PC-9 (cell line): ENCODE data around the gene HES5. TPM values are rescaled to one million over a fixed set of nuclear protein-coding genes. Genes with fewer than 3 reads are reported as not detected.
A peak's percentile ranks its signal among the peaks of the same experiment; 100 is the strongest.
"Not testable (repeated sequence)": the region's sequence is repeated elsewhere in the genome, so short reads cannot be mapped to it uniquely, and the experiment has no call there.

Source experiments
- Bru-seq: library from RNA; stranded (reverse); fragments of 400-500 nt; gene quantifications from one replicate; lab custom pipeline; 2021; lab: Mats Ljungman, UMichigan
- BruChase-seq, 2 experiments: library from RNA; stranded (reverse); fragments of 400-500 nt; gene quantifications; one replicate each; lab custom pipeline; 2021; lab: Mats Ljungman, UMichigan
- BruUV-seq: library from RNA; stranded (reverse); fragments of 400-500 nt; replicated peaks from 2 replicates; lab custom pipeline; 2021; lab: Mats Ljungman, UMichigan
- CTCF ChIA-PET: fragments of 300-600 bp; sonication (Branson Sonifier 250); formaldehyde crosslinking; loops from one replicate; lab custom pipeline; 2022; ENCODE audit warnings: antibody characterized with exemption; lab: Charles Lee
- POLR2A ChIA-PET: fragments of 300-600 bp; sonication (Branson Sonifier 250); formaldehyde crosslinking; loops from one replicate; lab custom pipeline; 2022; ENCODE audit warnings: antibody characterized with exemption; ENCODE audit not compliant: unreplicated experiment; lab: Charles Lee
- DNase-seq, 2 experiments: peaks; one replicate each; pipeline versions ENCODE4 v3.0.0 to v3.0.0-alpha.2; 2015 to 2022; ENCODE audit warnings: mixed read lengths in 1 of 2
- H2AFZ ChIP-seq: fragments of 200-600 bp; sonication (generic); 2 replicates; pipeline ENCODE4 v1.8.1; 2017; ENCODE audit warnings: antibody characterized with exemption
- H3F3A ChIP-seq: fragments of 200-600 bp; sonication (generic); 2 replicates; pipeline ENCODE4 v1.8.1; 2017; ENCODE audit warnings: antibody characterized with exemption, mild to moderate bottlenecking, low read depth; ENCODE audit not compliant: insufficient read depth
- H3K27ac ChIP-seq: fragments of 200-600 bp; sonication (generic); 2 replicates; pipeline ENCODE4 v1.6.1; 2016; ENCODE audit warnings: mixed run types
- H3K27me3 ChIP-seq: fragments of 200-600 bp; sonication (generic); 2 replicates; pipeline ENCODE4 v1.6.1; 2016; ENCODE audit warnings: low read depth, mixed run types; ENCODE audit not compliant: insufficient read depth
- H3K36me3 ChIP-seq: fragments of 200-600 bp; sonication (generic); 2 replicates; pipeline ENCODE4 v1.6.1; 2016; ENCODE audit warnings: low read depth, mixed run types
- H3K4me1 ChIP-seq: fragments of 200-600 bp; sonication (generic); replicated peaks from 2 replicates; pipeline ENCODE4 v1.6.1; 2016; ENCODE audit warnings: mixed run types; ENCODE audit not compliant: insufficient read depth
- H3K4me2 ChIP-seq: fragments of 200-600 bp; sonication (generic); 2 replicates; pipeline ENCODE4 v1.6.1; 2017; ENCODE audit warnings: mixed run types
- H3K4me3 ChIP-seq: fragments of 200-600 bp; sonication (generic); 2 replicates; pipeline ENCODE4 v1.6.1; 2016; ENCODE audit warnings: mixed run types
- H3K79me2 ChIP-seq: fragments of 200-600 bp; sonication (generic); 2 replicates; pipeline ENCODE4 v1.6.1; 2017; ENCODE audit warnings: low read depth, mixed run types
- H3K9me2 ChIP-seq: fragments of 200-600 bp; sonication (generic); 2 replicates; pipeline ENCODE4 v1.8.1; 2017; ENCODE audit warnings: mild to moderate bottlenecking; ENCODE audit not compliant: insufficient read depth
- H3K9me3 ChIP-seq: fragments of 200-600 bp; sonication (generic); 2 replicates; pipeline ENCODE4 v1.8.1; 2016; ENCODE audit warnings: low read depth; ENCODE audit not compliant: insufficient read depth
- H4K20me1 ChIP-seq: fragments of 200-600 bp; sonication (generic); 2 replicates; pipeline ENCODE4 v1.8.1; 2017; ENCODE audit not compliant: insufficient read depth
- CTCF ChIP-seq: fragments of 200-600 bp; sonication (generic); conservative IDR thresholded peaks from 2 replicates; pipeline ENCODE4 v1.6.1; 2017; ENCODE audit warnings: mixed run types, antibody characterized with exemption, mild to moderate bottlenecking, moderate library complexity
- EZH2 ChIP-seq: fragments of 200-600 bp; sonication (generic); IDR thresholded peaks from 2 replicates; pipeline ENCODE4 v1.8.0; 2017; ENCODE audit warnings: antibody characterized with exemption, low read depth
- intact Hi-C: fragments of 100-400 bp; cut with micrococcal nuclease; formaldehyde crosslinking; loops from one replicate; pipeline ENCODE4 v1.10.0; 2022; ENCODE audit not compliant: unreplicated experiment
- long read RNA-seq: library from polyadenylated mRNA; stranded (forward); transcript quantifications from one replicate; pipeline ENCODE4 v2.0.0, GENCODE V29; 2022
- total RNA-seq: library from RNA; stranded (reverse); gene quantifications from 2 replicates; pipeline ENCODE4 v1.2.3, GENCODE V29; 2021

Gene HES5
- total RNA-seq (not detected in 2 replicates), Bru-seq, nascent RNA (not detected), BruChase-seq, experiment 1, labeled RNA remaining after a 2-hour chase (not detected), BruChase-seq, experiment 2, labeled RNA remaining after a 6-hour chase (not detected)
- long read RNA-seq: 0 reads

DNA sequence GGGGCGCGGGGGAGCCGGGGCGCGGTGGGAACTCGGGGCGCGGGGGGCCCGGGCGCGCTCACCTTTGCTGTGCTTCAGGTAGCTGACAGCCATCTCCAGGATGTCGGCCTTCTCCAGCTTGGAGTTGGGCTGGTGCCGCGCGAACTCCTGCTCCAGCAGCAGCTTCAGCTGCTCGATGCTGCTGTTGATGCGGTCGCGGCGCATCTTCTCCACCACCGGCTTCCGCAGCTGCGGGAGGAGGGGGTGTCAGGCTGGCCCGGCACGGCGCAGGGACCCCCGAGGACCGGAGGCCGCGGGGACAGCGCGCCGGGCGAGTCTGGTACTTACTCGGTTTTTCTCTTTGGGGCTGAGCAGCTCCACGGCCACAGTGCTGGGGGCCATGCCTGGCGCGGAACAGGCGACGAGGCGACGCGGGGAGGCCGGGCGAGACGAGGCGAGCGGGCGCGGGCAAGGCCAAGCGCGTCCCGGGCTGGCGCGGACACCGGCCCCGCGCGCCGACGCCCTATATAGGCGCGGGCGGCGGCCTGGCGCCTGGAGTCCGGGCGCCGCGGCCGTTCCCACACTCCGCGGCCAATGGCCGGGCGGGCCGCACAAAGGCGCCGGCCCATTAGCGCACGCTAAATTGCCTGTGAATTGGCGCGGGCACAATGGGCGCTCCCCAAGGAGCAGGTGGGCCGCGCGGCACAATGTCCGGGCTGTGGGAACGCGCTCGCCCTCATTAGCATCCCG is at the start of gene HES5:
Gene HES5 (minus strand): TSS at position 480 of the 729 bp plus-strand sequence. CDS start 99 bp downstream, at position 381.
- CTCF ChIA-PET: interaction anchor here (0.7 kb wide), 1 partner anchor 114 kb away, joined by 3 read pairs; no protein-coding TSS in a partner anchor

DNA sequence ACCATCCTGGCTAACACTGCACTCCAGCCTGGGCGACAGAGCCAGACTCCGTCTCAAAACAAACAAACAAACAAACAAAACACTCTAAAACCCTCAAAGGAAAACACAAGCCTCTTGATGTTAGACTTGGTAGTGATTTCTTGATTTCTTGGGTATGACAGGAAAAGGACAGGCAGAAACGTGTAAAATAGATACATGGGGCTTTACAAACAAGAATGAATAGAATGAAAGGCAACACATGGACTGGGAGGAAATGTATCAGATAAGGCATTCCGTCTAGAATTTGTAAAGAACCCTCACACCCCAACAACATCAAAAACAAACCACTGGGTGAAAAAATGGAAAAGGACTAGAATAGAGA is 48.7 kb upstream of the HES5 start:
- Histone ChIP-seq H3K4me1 (no peaks in the 10 kb centered on the region), H3F3A (no peaks in the 10 kb centered on the region), H3K27ac (no peak overlapping the region), H3K9me2 (no peaks in the 10 kb centered on the region), H3K9me3 (no peaks in the 10 kb centered on the region), H4K20me1 (no peaks in the 10 kb centered on the region), H3K4me2 (no peak overlapping the region), H2AFZ (no peak overlapping the region), H3K79me2 (no peaks in the 10 kb centered on the region), H3K36me3 (no peaks in the 10 kb centered on the region), H3K27me3 (peaks cover 27% of the 10 kb centered on the region), H3K4me3 (no peak overlapping the region)
- BruUV-seq: no TSS peak
- POLR2A ChIA-PET: no interaction called here
- CTCF ChIA-PET: no interaction called here
- DNase-seq: no peak
- intact Hi-C loops: no loop called here
- TF ChIP-seq CTCF: no peak
- no peak for TF ChIP-seq EZH2

More for the DNA sequence above, at the start of gene HES5:
- Histone ChIP-seq H3K27me3 (peaks cover 21% of the 10 kb centered on the region), H3K4me1 (peaks cover 36% of the 10 kb centered on the region), H4K20me1 (peaks cover 5% of the 10 kb centered on the region; the same call in 1 of the 2 replicates), H3K4me2 (peak within 1 kb of the TSS; percentile 58), H3K27ac (no peak within 1 kb of the TSS), H3K36me3 (no peaks in the 10 kb centered on the region), H3K4me3 (no peak within 1 kb of the TSS), H3K9me2 (no peaks in the 10 kb centered on the region), H3K9me3 (no peaks in the 10 kb centered on the region), H3F3A (peaks cover 6% of the 10 kb centered on the region; the same call in 1 of the 2 replicates), H2AFZ (no peak within 1 kb of the TSS), H3K79me2 (peaks cover 10% of the 10 kb centered on the region)
- BruUV-seq: no TSS peak
- intact Hi-C loops: loop anchor here (5.0 to 10.0 kb wide), 2 partner anchors 118 to 215 kb away; partner anchors contain the start of gene PEX10
- DNase-seq: no peak
- POLR2A ChIA-PET: no interaction called here
- no peak for TF ChIP-seq CTCF
- peak; percentile 88; the same call in 1 of the 2 replicates for TF ChIP-seq EZH2

DNA sequence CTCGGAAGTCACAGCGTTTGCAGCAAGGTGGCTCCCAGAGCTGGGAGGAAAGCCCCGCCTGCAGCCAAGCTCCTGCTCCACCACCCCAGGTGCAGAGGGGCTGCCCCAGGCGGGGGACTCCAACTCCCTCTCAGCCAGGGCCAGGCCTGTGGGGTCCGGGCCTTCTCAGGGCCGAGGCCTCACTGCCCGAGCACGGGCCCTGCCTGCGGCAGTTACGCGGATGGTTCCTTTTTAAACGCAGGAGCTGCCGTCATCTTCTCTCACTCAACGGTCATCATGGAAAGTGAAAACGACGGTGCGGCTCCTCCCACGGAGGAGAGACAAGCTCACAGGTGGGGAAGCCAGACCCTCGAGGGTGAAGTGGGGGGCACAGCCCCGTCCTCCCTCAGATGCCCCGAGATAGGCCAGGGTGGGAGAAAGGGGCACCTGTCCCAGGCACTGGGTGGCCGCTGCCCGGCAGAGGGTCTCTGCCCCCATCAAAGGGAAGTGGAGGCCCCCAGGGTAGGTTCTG is 47.6 kb upstream of the HES5 start:
- H3K4me1 ChIP-seq, intact Hi-C loops, H3K9me2 ChIP-seq, H3K9me3 ChIP-seq, H3K36me3 ChIP-seq, H3K79me2 ChIP-seq, BruUV-seq, H2AFZ ChIP-seq, H3K27ac ChIP-seq, H4K20me1 ChIP-seq, H3K4me3 ChIP-seq, H3F3A ChIP-seq, POLR2A ChIA-PET, H3K4me2 ChIP-seq, DNase-seq: not testable (repeated sequence)
- peaks cover 38% of the 10 kb centered on the region for H3K27me3 ChIP-seq
- CTCF ChIA-PET: interaction anchor here (0.6 to 0.7 kb wide), 2 partner anchors 162 to 1237 kb away, joined by 3 read pairs; no protein-coding TSS in a partner anchor
